HCT116 (cell line): Measurements from ENCODE around the gene CAMK1D. TPM values are rescaled to one million over a fixed set of nuclear protein-coding genes. Genes with fewer than 3 reads are reported as not detected.

Source experiments
- ATAC-seq: fragments of 200-7000 bp; cut with Tn5 transposase; 2 replicates; pipeline ENCODE4 v1.9.1; 2020; ENCODE audit warnings: mild to moderate bottlenecking, moderate library complexity
- BruUV-seq: library from RNA; stranded (reverse); fragments of 400-500 nt; replicated peaks from 2 replicates; lab custom pipeline; 2021; lab: Mats Ljungman, UMichigan
- CTCF ChIA-PET: fragments of 300-600 bp; sonication (Branson Sonifier 250); formaldehyde crosslinking; loops from one replicate; lab custom pipeline; 2021; ENCODE audit warnings: antibody characterized with exemption; lab: Charles Lee
- POLR2A ChIA-PET: fragments of 300-600, 350-600 bp; sonication (Branson Sonifier 250); formaldehyde crosslinking; loops from one replicate; lab custom pipeline; 2021; ENCODE audit warnings: antibody characterized with exemption; lab: Charles Lee
- RAD21 ChIA-PET, 2 experiments: fragments of 300-600 bp; sonication (Branson Sonifier 250); formaldehyde crosslinking; loops; one replicate each; lab custom pipeline; 2023; ENCODE audit warnings: low total read pairs in 2 of 2; ENCODE audit not compliant: uncharacterized antibody in 2 of 2, unreplicated experiment in 2 of 2, low non-redundant PET in 1 of 2; lab: Charles Lee
- DNase-seq: peaks from one replicate; pipeline ENCODE4 v3.0.0-alpha.2; 2010; ENCODE audit warnings: low read depth, low spot score
- H2AFZ ChIP-seq: fragments of 200-600 bp; shearing (Covaris generic), sonication (generic); 2 replicates; pipeline ENCODE4 v1.6.1; 2017; ENCODE audit warnings: low read depth, mixed run types, mixed read lengths, antibody characterized with exemption, low read length; ENCODE audit not compliant: poor library complexity, severe bottlenecking
- H3K27ac ChIP-seq: 2 replicates; pipeline ENCODE4 v1.5.1; 2012; ENCODE audit warnings: low read depth, low read length
- H3K27me3 ChIP-seq: fragments of 200-600 bp; sonication (generic); 2 replicates; pipeline ENCODE4 v1.6.1; 2016; ENCODE audit warnings: mixed run types, low read length, mixed read lengths; ENCODE audit not compliant: insufficient read depth
- H3K36me3 ChIP-seq, 2 experiments: fragments of 200-500 bp in 1 of 2; fragments of 200-600 bp in 1 of 2; sonication (Bioruptor generic) in 1 of 2; sonication (generic) in 1 of 2; 2 replicates each; pipeline versions ENCODE4 v1.5.1 to v1.6.1; 2014 to 2016; ENCODE audit warnings: low read length in 2 of 2, inconsistent platforms in 1 of 2, mixed read lengths in 1 of 2, mixed run types in 1 of 2; ENCODE audit not compliant: insufficient read depth in 2 of 2, control insufficient read depth in 1 of 2
- H3K4me1 ChIP-seq, 2 experiments: fragments of 200-600 bp in 1 of 2; sonication (generic) in 1 of 2; 2 replicates each; pipeline versions ENCODE4 v1.5.1 to v1.6.1; 2012 to 2017; ENCODE audit warnings: low read length in 2 of 2, inconsistent platforms in 1 of 2, mild to moderate bottlenecking in 1 of 2, mixed read lengths in 1 of 2, mixed run types in 1 of 2, moderate library complexity in 1 of 2; ENCODE audit not compliant: insufficient read depth in 2 of 2, control insufficient read depth in 1 of 2
- H3K4me2 ChIP-seq: fragments of 200-600 bp; sonication (generic); 2 replicates; pipeline ENCODE4 v1.6.1; 2017; ENCODE audit warnings: mixed run types, low read length, mixed read lengths
- H3K4me3 ChIP-seq, 2 experiments: fragments of 200-600 bp in 1 of 2; sonication (generic) in 1 of 2; replicated peaks in 1 of 2; 2 replicates each; pipeline ENCODE4 v1.5.1; 2011 to 2016; ENCODE audit warnings: low read length in 2 of 2, control low read depth in 1 of 2, low read depth in 1 of 2, mild to moderate bottlenecking in 1 of 2, mixed read lengths in 1 of 2, mixed run types in 1 of 2
- H3K79me2 ChIP-seq: fragments of 200-600 bp; sonication (generic); 2 replicates; pipeline ENCODE4 v1.6.1; 2017; ENCODE audit warnings: mild to moderate bottlenecking, mixed run types, low read length, moderate library complexity, mixed read lengths; ENCODE audit not compliant: insufficient read depth
- H3K9ac ChIP-seq: fragments of 200-600 bp; sonication (generic); 2 replicates; pipeline ENCODE4 v1.6.1; 2016; ENCODE audit warnings: low read length, mixed read lengths
- H3K9me2 ChIP-seq: fragments of 200-600 bp; sonication (generic), shearing (Covaris generic); 2 replicates; pipeline ENCODE4 v1.6.1; 2017; ENCODE audit warnings: mixed run types, mild to moderate bottlenecking, moderate library complexity; ENCODE audit not compliant: insufficient read depth
- H3K9me3 ChIP-seq, 2 experiments: fragments of 200-500 bp in 1 of 2; fragments of 200-600 bp in 1 of 2; sonication (Bioruptor generic) in 1 of 2; sonication (generic) in 1 of 2; 2 replicates each; pipeline ENCODE4 v1.6.1; 2014 to 2017; ENCODE audit warnings: low read length in 2 of 2, mixed read lengths in 2 of 2, inconsistent platforms in 1 of 2, low read depth in 1 of 2, mild to moderate bottlenecking in 1 of 2, mixed run types in 1 of 2, moderate library complexity in 1 of 2; ENCODE audit not compliant: control insufficient read depth in 1 of 2, insufficient read depth in 1 of 2
- H4K20me1 ChIP-seq: fragments of 200-600 bp; sonication (generic), shearing (Covaris generic); 2 replicates; pipeline ENCODE4 v1.6.1; 2017; ENCODE audit warnings: mixed run types, mild to moderate bottlenecking, moderate library complexity; ENCODE audit not compliant: insufficient read depth
- CBX3 ChIP-seq: IDR thresholded peaks from 2 replicates; pipeline ENCODE4 v1.6.1; 2012; ENCODE audit warnings: low read depth
- CEBPB ChIP-seq: IDR thresholded peaks from 2 replicates; pipeline ENCODE4 v1.6.1; 2012; ENCODE audit warnings: low read depth
- JUND ChIP-seq: IDR thresholded peaks from 2 replicates; pipeline ENCODE4 v1.6.1; 2012
- POLR2A ChIP-seq: IDR thresholded peaks from 2 replicates; pipeline ENCODE4 v1.7.0; 2011; ENCODE audit warnings: borderline replicate concordance; ENCODE audit not compliant: insufficient read depth, insufficient read length; ENCODE audit errors: extremely low read depth
- POLR2AphosphoS5 ChIP-seq: IDR thresholded peaks from 2 replicates; pipeline ENCODE4 v1.6.1; 2011; ENCODE audit warnings: mild to moderate bottlenecking, low read depth, low read length, moderate library complexity
- SRF ChIP-seq: IDR thresholded peaks from 2 replicates; pipeline ENCODE4 v1.6.1; 2012; ENCODE audit warnings: low read depth
- TCF7L2 ChIP-seq: IDR thresholded peaks from 2 replicates; pipeline ENCODE4 v1.7.0; 2011; ENCODE audit warnings: borderline replicate concordance, inconsistent platforms; ENCODE audit not compliant: insufficient read depth, insufficient read length; ENCODE audit errors: extremely low read depth
- YY1 ChIP-seq: IDR thresholded peaks from 2 replicates; pipeline ENCODE4 v1.6.1; 2011; ENCODE audit warnings: low read length, low read depth, moderate library complexity, mild to moderate bottlenecking; ENCODE audit not compliant: insufficient replicate concordance; ENCODE audit errors: extremely low read depth
- ZNF274 ChIP-seq: fragments of 200-500 bp; sonication (Bioruptor generic); IDR thresholded peaks from 2 replicates; pipeline ENCODE4 v1.6.1; 2014; ENCODE audit warnings: mild to moderate bottlenecking, low read depth, low read length, inconsistent platforms
- intact Hi-C: fragments of 100-400 bp; cut with micrococcal nuclease; formaldehyde crosslinking; loops from 2 replicates; pipeline ENCODE4 v1.10.0; 2022
- total RNA-seq: library from RNA; stranded (reverse); gene quantifications from one replicate; pipeline ENCODE4 v1.2.1, GENCODE V29; 2021; ENCODE audit not compliant: unreplicated experiment
- TF ChIP-seq, protein P1 (sequence below), 3 experiments: fragments of 200-600 bp in 1 of 3; sonication (generic) in 1 of 3; IDR thresholded peaks in 2 of 3; conservative IDR thresholded peaks in 1 of 3; 2 replicates each; pipeline ENCODE4 v1.5.1; 2012 to 2017; ENCODE audit warnings: low read depth in 2 of 3, low read length in 2 of 3, antibody characterized with exemption in 1 of 3, borderline replicate concordance in 1 of 3, control low read depth in 1 of 3, mild to moderate bottlenecking in 1 of 3, mixed read lengths in 1 of 3, mixed run types in 1 of 3, moderate library complexity in 1 of 3; ENCODE audit not compliant: insufficient read depth in 1 of 3
- TF ChIP-seq, protein P2 (sequence below): IDR thresholded peaks from 2 replicates; pipeline ENCODE4 v1.6.1; 2012

Gene CAMK1D
- total RNA-seq, 1 experiment from 2014 or later, result 9.6 TPM

DNA sequence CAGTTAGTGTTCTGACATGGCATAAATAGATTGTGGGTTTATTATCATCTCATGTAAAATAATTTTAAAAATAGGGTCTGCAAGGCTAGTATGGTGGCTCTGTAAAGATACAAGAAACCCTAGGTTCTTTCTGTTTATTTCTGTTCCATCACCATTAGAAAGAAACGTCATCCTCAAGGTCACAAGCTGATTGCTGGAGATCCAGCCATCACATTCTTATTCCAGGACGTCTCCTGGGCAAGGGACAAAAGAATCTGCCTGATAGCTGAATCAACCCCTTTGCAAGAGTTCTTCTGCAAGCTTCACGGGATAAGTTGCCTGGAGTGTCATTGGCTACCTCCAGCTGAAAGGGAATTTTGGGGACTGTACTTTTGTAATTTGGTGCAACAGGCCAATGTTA is 184.4 kb downstream of the CAMK1D start:
- no peak for TF ChIP-seq ZNF274
- no peak for TF ChIP-seq CBX3
- TF ChIP-seq, protein P1, sequence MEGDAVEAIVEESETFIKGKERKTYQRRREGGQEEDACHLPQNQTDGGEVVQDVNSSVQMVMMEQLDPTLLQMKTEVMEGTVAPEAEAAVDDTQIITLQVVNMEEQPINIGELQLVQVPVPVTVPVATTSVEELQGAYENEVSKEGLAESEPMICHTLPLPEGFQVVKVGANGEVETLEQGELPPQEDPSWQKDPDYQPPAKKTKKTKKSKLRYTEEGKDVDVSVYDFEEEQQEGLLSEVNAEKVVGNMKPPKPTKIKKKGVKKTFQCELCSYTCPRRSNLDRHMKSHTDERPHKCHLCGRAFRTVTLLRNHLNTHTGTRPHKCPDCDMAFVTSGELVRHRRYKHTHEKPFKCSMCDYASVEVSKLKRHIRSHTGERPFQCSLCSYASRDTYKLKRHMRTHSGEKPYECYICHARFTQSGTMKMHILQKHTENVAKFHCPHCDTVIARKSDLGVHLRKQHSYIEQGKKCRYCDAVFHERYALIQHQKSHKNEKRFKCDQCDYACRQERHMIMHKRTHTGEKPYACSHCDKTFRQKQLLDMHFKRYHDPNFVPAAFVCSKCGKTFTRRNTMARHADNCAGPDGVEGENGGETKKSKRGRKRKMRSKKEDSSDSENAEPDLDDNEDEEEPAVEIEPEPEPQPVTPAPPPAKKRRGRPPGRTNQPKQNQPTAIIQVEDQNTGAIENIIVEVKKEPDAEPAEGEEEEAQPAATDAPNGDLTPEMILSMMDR (IDR thresholded peaks at IDR 0.05 in 2 of 3, conservative IDR thresholded peaks at IDR 0.05 in 1 of 3; ENCODE audit: borderline replicate concordance in 1 of 3, insufficient read depth in 1 of 3, low read depth in 2 of 3, low read length in 2 of 3), result no peak
- no peak for TF ChIP-seq POLR2A
- TF ChIP-seq, protein P2, sequence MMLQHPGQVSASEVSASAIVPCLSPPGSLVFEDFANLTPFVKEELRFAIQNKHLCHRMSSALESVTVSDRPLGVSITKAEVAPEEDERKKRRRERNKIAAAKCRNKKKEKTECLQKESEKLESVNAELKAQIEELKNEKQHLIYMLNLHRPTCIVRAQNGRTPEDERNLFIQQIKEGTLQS, result no peak
- TF ChIP-seq TCF7L2, result no peak
- no peak for TF ChIP-seq YY1
- TF ChIP-seq POLR2AphosphoS5, result no peak
- no peak for TF ChIP-seq SRF
- TF ChIP-seq CEBPB, result no peak
- TF ChIP-seq JUND, result no peak
- POLR2A ChIA-PET, result no interaction called here
- H3K27ac ChIP-seq, result no peak overlapping the region
- no peaks in the 10 kb centered on the region for H3K9me3 ChIP-seq
- H3K9ac ChIP-seq, result no peak overlapping the region
- CTCF ChIA-PET, result no interaction called here
- intact Hi-C loops, result no loop called here
- no peaks in the 10 kb centered on the region for H3K79me2 ChIP-seq
- no peaks in the 10 kb centered on the region; a peak in 1 of 4 replicates for H3K4me1 ChIP-seq
- H3K4me2 ChIP-seq, result no peak overlapping the region
- no peak for DNase-seq
- no peak for ATAC-seq
- no peaks in the 10 kb centered on the region for H3K9me2 ChIP-seq
- no peak overlapping the region for H3K4me3 ChIP-seq
- RAD21 ChIA-PET, result no interaction called here
- H4K20me1 ChIP-seq, result no peaks in the 10 kb centered on the region
- no TSS peak for BruUV-seq
- H3K27me3 ChIP-seq, result no peaks in the 10 kb centered on the region
- no peak overlapping the region for H2AFZ ChIP-seq
- H3K36me3 ChIP-seq, result no peaks in the 10 kb centered on the region
